Activated naive CD4-positive, alpha-beta T cell treated with anti-CD3 and anti-CD28 coated beads, Interleukin-2, amount 10 ng/mL, durations not matched to agents 7 days and 5 days (primary cell): Measurements from ENCODE around the gene RNF213.
A peak's percentile ranks its signal among the peaks of the same experiment; 100 is the strongest.

Source experiments
- CTCF ChIA-PET: fragments of 350-600 bp; sonication (Branson Sonifier 250); formaldehyde crosslinking; loops from one replicate; lab custom pipeline; 2021; ENCODE audit warnings: antibody characterized with exemption; lab: Charles Lee
- DNase-seq: peaks from one replicate; pipeline ENCODE4 v3.0.0-alpha.2; 2020
- H3K27ac Mint-ChIP-seq: one replicate; pipeline ENCODE4 v1.8.0; 2021; ENCODE audit warnings: mild to moderate bottlenecking, moderate library complexity, mixed read lengths
- H3K27me3 Mint-ChIP-seq: one replicate; pipeline ENCODE4 v1.8.0; 2021; ENCODE audit warnings: mild to moderate bottlenecking, mixed read lengths
- H3K36me3 Mint-ChIP-seq: one replicate; pipeline ENCODE4 v1.8.0; 2021; ENCODE audit warnings: mixed read lengths
- H3K4me1 Mint-ChIP-seq: one replicate; pipeline ENCODE4 v1.8.0; 2021; ENCODE audit warnings: mixed read lengths
- H3K4me3 Mint-ChIP-seq: one replicate; pipeline ENCODE4 v1.8.0; 2021; ENCODE audit warnings: mild to moderate bottlenecking, moderate library complexity, mixed read lengths
- H3K9me3 Mint-ChIP-seq: one replicate; pipeline ENCODE4 v1.8.0; 2021; ENCODE audit warnings: mixed read lengths

RNF213 gene

DNA sequence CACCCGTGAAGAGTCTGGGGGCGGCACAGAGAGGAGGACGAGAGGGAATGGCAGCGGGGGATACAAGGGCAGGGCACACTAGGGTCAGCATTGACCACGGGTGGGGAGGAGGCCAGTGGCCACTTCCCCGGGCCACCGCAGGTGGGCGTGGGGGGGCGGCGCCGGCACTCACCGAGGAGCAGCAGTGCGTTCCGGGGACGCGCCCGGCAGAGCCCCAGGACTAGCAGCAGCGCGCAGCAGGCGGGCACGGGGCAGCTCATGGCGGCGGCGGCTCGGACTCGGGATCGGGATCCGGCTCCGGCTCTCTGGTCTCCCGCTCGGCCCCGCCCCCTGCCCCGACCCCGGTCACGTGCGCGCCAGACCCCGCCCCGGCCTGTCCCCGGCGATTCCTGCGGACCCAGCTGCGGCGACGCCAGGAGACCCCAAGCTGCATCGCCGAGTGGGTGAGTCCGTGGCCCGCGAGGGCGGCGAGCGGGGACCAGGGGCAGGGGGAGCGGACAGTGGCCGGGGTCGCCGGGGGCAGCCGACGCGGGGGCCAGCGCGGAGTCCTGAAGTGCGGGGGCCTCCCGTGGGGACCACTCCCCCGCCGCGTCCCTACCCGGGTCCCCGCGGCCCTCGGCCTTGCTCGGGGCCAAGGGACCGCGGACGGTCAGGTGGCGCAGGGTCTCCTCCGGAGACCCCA is 40.5 kb upstream of the RNF213 start, which contains the start of the genes SGSH and SLC26A11:
TSS of gene SGSH (minus strand) at position 280 of the 682 bp plus-strand sequence. CDS start at position 260, 20 bp downstream.
TSS of gene SLC26A11 (plus strand) at position 374 of the 682 bp plus-strand sequence. CDS start 1,134 bp downstream, outside the sequence.
- H3K27ac Mint-ChIP-seq = peak within 1 kb of the TSS; percentile 91
- no peaks in the 10 kb centered on the region for H3K9me3 Mint-ChIP-seq
- CTCF ChIA-PET = no interaction called here
- peaks cover 19% of the 10 kb centered on the region for H3K27me3 Mint-ChIP-seq
- H3K4me1 Mint-ChIP-seq = peaks cover 22% of the 10 kb centered on the region
- peak; percentile 78 for DNase-seq
- H3K4me3 Mint-ChIP-seq = peak within 1 kb of the TSS; percentile 89
- peaks cover 14% of the 10 kb centered on the region for H3K36me3 Mint-ChIP-seq

DNA sequence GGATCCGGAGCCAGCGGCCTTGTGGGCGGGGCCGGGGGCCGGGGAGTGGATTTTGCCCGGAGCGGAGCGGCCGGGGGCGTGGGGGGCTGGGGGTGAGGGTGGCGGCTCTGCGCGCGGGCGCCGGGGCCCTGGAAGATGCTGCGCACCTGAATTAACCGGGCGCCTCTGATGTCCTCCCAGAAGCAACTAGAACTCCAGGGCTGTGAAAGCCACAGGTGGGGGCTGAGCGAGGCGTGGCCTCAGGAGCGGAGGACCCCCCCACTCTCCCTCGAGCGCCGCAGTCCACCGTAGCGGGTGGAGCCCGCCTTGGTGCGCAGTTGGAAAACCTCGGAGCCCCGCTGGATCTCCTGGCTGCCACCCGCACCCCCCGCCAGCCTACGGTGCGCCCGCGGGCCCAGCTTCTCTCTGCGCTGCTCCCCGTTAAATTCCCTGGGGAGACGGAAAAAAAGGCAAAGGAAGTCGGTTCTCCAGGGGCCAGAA is 39.9 kb upstream of the RNF213 start:
- CTCF ChIA-PET = no interaction called here
- peak; percentile 39 for DNase-seq
- H3K27ac Mint-ChIP-seq = peak overlapping the region; percentile 67
- H3K36me3 Mint-ChIP-seq = peaks cover 11% of the 10 kb centered on the region
- no peaks in the 10 kb centered on the region for H3K9me3 Mint-ChIP-seq
- peak overlapping the region; percentile 70 for H3K4me3 Mint-ChIP-seq
- H3K4me1 Mint-ChIP-seq = peaks cover 22% of the 10 kb centered on the region
- H3K27me3 Mint-ChIP-seq = peaks cover 19% of the 10 kb centered on the region

DNA sequence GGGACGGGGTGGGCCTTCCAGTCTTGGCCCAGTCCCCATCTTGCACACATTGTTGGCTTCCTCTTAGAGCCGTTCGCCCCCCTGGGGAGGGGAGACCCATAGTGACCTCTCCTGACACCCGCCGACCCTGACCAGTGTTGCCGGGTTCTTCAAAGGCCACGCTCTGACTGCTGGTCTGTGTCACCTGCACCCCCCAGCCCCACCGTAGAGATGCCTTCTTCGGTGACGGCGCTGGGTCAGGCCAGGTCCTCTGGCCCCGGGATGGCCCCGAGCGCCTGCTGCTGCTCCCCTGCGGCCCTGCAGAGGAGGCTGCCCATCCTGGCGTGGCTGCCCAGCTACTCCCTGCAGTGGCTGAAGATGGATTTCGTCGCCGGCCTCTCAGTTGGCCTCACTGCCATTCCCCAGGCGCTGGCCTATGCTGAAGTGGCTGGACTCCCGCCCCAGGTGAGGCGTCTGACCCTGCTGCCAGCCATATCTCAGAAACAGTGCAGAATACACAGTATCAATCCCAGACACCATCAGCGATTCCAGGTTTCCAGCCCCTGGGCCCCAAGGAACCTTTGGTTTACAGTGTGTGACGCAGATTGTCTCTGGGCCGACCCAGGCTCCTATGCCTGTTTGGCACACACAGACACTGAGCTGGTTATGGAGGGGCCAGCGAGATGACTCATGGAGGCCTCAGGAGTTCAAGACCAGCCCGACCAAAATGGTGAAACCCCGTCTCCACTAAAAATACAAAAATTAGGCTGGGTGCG is 39.1 kb upstream of the RNF213 start:
- Mint-ChIP-seq H3K27me3 (peaks cover 24% of the 10 kb centered on the region), H3K27ac (peak overlapping the region; percentile 67), H3K9me3 (no peaks in the 10 kb centered on the region), H3K4me3 (peak overlapping the region; percentile 70), H3K36me3 (peaks cover 6% of the 10 kb centered on the region), H3K4me1 (peaks cover 22% of the 10 kb centered on the region)
- CTCF ChIA-PET = no interaction called here
- DNase-seq = no peak

GRCh38 chr17:80222376-80223141 is 38.1 kb upstream of the RNF213 start:
- Mint-ChIP-seq H3K9me3 (no peaks in the 10 kb centered on the region), H3K4me3 (peak overlapping the region; percentile 33), H3K4me1 (peaks cover 18% of the 10 kb centered on the region), H3K27me3 (peaks cover 24% of the 10 kb centered on the region), H3K27ac (no peak overlapping the region), H3K36me3 (peaks cover 3% of the 10 kb centered on the region)
- DNase-seq = no peak
- CTCF ChIA-PET = no interaction called here

DNA sequence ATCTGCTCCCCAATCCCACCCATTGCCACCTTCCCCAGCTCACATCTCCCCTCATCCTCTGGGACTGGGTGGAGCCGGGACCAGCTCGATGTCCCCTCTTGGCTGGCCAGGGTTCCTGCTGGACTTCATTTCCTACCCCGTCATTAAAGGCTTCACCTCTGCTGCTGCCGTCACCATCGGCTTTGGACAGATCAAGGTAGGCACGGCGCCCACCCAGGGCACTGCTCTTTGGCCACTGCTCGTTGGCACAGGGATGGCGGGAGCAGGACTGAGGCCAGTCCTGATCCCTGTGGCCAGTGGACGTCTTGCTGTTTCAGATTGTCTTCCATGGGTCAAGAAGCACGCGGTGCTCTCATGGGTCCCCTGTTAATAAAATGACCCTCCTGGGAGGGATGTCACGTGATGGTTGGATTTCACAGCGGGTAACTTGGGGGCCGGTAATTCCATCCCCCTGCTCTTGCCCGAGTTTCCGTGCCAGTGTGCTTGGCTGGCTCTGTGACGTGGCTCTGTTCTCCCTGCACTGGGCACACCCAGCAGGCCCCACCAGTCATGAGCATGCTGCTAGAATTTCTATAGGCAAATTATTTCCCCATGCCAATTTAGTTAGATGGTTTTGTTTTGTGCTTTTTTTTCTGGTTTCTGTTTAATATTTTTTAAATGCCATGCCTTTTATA is 37.4 kb upstream of the RNF213 start:
- Mint-ChIP-seq H3K4me3 (peak overlapping the region; percentile 24), H3K27ac (no peak overlapping the region), H3K9me3 (no peaks in the 10 kb centered on the region), H3K36me3 (peaks cover 1% of the 10 kb centered on the region), H3K4me1 (peaks cover 16% of the 10 kb centered on the region), H3K27me3 (peaks cover 24% of the 10 kb centered on the region)
- DNase-seq = no peak
- CTCF ChIA-PET = no interaction called here

- no peak overlapping the region for H3K27ac Mint-ChIP-seq
- no peak for DNase-seq
- H3K9me3 Mint-ChIP-seq = no peaks in the 10 kb centered on the region
- CTCF ChIA-PET = no interaction called here
- H3K27me3 Mint-ChIP-seq = peaks cover 24% of the 10 kb centered on the region
- H3K4me1 Mint-ChIP-seq = peaks cover 9% of the 10 kb centered on the region
- no peaks in the 10 kb centered on the region for H3K36me3 Mint-ChIP-seq
- no peak overlapping the region for H3K4me3 Mint-ChIP-seq
Measured at GRCh38 chr17:80223838-80224497, 36.7 kb upstream of the RNF213 start.

GRCh38 chr17:80224683-80225082 is 36.0 kb upstream of the RNF213 start:
- no peaks in the 10 kb centered on the region for H3K9me3 Mint-ChIP-seq
- H3K4me3 Mint-ChIP-seq = no peak overlapping the region
- no peaks in the 10 kb centered on the region for H3K36me3 Mint-ChIP-seq
- DNase-seq = no peak
- CTCF ChIA-PET = no interaction called here
- peaks cover 20% of the 10 kb centered on the region for H3K27me3 Mint-ChIP-seq
- H3K27ac Mint-ChIP-seq = no peak overlapping the region
- H3K4me1 Mint-ChIP-seq = peaks cover 2% of the 10 kb centered on the region

GRCh38 chr17:80225230-80225629 is 35.4 kb upstream of the RNF213 start:
- CTCF ChIA-PET = interaction anchor here (1.8 kb wide), 1 partner anchor 28 kb away, joined by 5 read pairs; no protein-coding TSS in a partner anchor
- Mint-ChIP-seq H3K4me1 (peaks cover 2% of the 10 kb centered on the region), H3K27ac (no peak overlapping the region), H3K27me3 (peaks cover 18% of the 10 kb centered on the region), H3K36me3 (no peaks in the 10 kb centered on the region), H3K9me3 (no peaks in the 10 kb centered on the region), H3K4me3 (no peak overlapping the region)
- DNase-seq = no peak

GRCh38 chr17:80227156-80227555 is 33.5 kb upstream of the RNF213 start:
- CTCF ChIA-PET = no interaction called here
- H3K27me3 Mint-ChIP-seq = peaks cover 11% of the 10 kb centered on the region
- H3K4me1 Mint-ChIP-seq = no peaks in the 10 kb centered on the region
- no peak for DNase-seq
- H3K36me3 Mint-ChIP-seq = no peaks in the 10 kb centered on the region
- peaks cover 6% of the 10 kb centered on the region for H3K9me3 Mint-ChIP-seq
- H3K4me3 Mint-ChIP-seq = no peak overlapping the region
- no peak overlapping the region for H3K27ac Mint-ChIP-seq

DNA sequence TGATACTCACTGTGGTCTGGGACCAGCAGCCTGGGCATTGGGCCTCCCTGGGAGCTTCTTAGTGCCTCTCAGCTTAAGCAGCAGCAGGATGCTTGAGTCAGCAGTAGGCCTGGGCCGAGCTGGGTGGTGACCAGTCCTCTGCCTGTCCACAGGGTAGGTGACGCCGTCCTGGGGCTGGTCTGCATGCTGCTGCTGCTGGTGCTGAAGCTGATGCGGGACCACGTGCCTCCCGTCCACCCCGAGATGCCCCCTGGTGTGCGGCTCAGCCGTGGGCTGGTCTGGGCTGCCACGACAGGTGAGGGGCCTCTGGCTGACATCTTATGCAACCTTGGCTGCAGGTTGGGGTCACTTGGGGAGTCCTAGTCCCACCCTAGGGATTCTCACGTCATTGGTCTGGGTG is 33.0 kb upstream of the RNF213 start:
- H3K36me3 Mint-ChIP-seq = peaks cover 1% of the 10 kb centered on the region
- no peak overlapping the region for H3K4me3 Mint-ChIP-seq
- no peaks in the 10 kb centered on the region for H3K4me1 Mint-ChIP-seq
- no peak for DNase-seq
- no peak overlapping the region for H3K27ac Mint-ChIP-seq
- H3K9me3 Mint-ChIP-seq = peaks cover 11% of the 10 kb centered on the region
- peaks cover 8% of the 10 kb centered on the region for H3K27me3 Mint-ChIP-seq
- CTCF ChIA-PET = no interaction called here

DNA sequence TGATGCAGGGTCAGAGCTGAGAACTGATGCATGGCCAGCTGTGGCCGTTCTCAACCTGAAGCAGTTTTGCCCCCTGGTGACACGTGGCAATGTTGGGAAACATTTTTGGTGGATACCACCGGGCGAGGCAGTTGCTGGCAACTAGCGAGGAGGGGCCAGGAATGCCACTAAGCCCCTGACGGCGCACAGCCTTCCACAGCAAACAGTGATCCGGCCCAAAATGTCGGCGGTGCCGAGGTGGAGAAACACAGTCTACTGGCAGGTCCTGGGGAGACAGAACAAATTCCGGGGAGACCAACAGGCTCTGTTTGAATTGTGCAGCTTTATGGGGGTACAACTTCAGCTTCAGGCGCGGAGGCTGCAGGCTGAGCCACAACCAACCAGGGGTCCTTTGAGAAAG is 32.2 kb upstream of the RNF213 start:
- CTCF ChIA-PET = no interaction called here
- Mint-ChIP-seq H3K27ac (no peak overlapping the region), H3K4me3 (no peak overlapping the region), H3K4me1 (no peaks in the 10 kb centered on the region), H3K36me3 (peaks cover 5% of the 10 kb centered on the region), H3K9me3 (peaks cover 16% of the 10 kb centered on the region), H3K27me3 (peaks cover 4% of the 10 kb centered on the region)
- no peak for DNase-seq

DNA sequence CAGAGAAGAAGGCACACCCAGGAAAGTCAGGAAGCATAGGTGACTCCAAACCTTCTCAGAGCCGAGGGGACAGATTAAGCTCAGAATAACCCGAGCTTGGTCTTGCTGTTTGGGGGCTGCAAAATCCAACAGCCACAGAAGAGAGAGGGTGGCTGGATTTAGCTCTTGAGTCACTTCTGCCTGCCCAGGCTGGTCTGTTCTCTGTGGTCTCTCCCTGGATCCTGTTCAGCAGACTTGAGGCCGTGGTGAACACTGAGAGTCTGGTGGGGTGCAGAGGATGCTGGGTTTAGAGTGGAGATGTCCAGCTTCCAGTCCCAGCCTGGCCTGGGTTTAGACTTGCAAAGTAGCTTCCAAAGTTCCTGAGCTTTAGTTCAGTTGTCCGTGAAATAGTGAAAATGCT is 31.6 kb upstream of the RNF213 start:
- Mint-ChIP-seq H3K4me1 (no peaks in the 10 kb centered on the region), H3K4me3 (no peak overlapping the region), H3K27ac (no peak overlapping the region), H3K27me3 (peaks cover 4% of the 10 kb centered on the region), H3K36me3 (peaks cover 7% of the 10 kb centered on the region), H3K9me3 (peaks cover 16% of the 10 kb centered on the region)
- no peak for DNase-seq
- CTCF ChIA-PET = no interaction called here

GRCh38 chr17:80232438-80232837 is 28.2 kb upstream of the RNF213 start:
- peaks cover 21% of the 10 kb centered on the region for H3K9me3 Mint-ChIP-seq
- H3K27me3 Mint-ChIP-seq = no peaks in the 10 kb centered on the region
- H3K4me1 Mint-ChIP-seq = no peaks in the 10 kb centered on the region
- H3K36me3 Mint-ChIP-seq = peaks cover 12% of the 10 kb centered on the region
- CTCF ChIA-PET = no interaction called here
- no peak overlapping the region for H3K27ac Mint-ChIP-seq
- no peak overlapping the region for H3K4me3 Mint-ChIP-seq
- no peak for DNase-seq
